Activated CD8-positive, alpha-beta T cell treated with anti-CD3 and anti-CD28 coated beads, Interleukin-2, amount 10 ng/mL, durations not matched to agents 7 days and 5 days (primary cell): Measurements from ENCODE around the gene GALNT10. TPM values are rescaled to one million over a fixed set of nuclear protein-coding genes. Genes with fewer than 3 reads are reported as not detected.

Source experiments
- ATAC-seq: fragments of 150-1000 bp; cut with Tn5 transposase; one replicate; pipeline ENCODE4 v1.10.0; 2021; ENCODE audit warnings: moderate library complexity
- CTCF ChIA-PET: fragments of 350-600 bp; sonication (Branson Sonifier 250); formaldehyde crosslinking; loops from one replicate; lab custom pipeline; 2021; ENCODE audit warnings: antibody characterized with exemption; lab: Charles Lee
- POLR2A ChIA-PET: fragments of 350-600 bp; sonication (Branson Sonifier 250); formaldehyde crosslinking; loops from one replicate; lab custom pipeline; 2021; ENCODE audit warnings: antibody characterized with exemption; lab: Charles Lee
- DNase-seq: peaks from one replicate; pipeline ENCODE4 v3.0.0-alpha.2; 2020
- H3K27ac Mint-ChIP-seq: one replicate; pipeline ENCODE4 v1.8.0; 2021; ENCODE audit warnings: mild to moderate bottlenecking, mixed read lengths
- H3K27me3 Mint-ChIP-seq: one replicate; pipeline ENCODE4 v1.8.0; 2021; ENCODE audit warnings: low read depth, mixed read lengths
- H3K36me3 Mint-ChIP-seq: one replicate; pipeline ENCODE4 v1.8.0; 2021; ENCODE audit warnings: low read depth, mixed read lengths
- H3K4me1 Mint-ChIP-seq: one replicate; pipeline ENCODE4 v1.8.0; 2021; ENCODE audit warnings: low read depth, mixed read lengths
- H3K4me3 Mint-ChIP-seq: one replicate; pipeline ENCODE4 v1.8.0; 2021; ENCODE audit warnings: mild to moderate bottlenecking, mixed read lengths
- H3K9me3 Mint-ChIP-seq: one replicate; pipeline ENCODE4 v1.8.0; 2022; ENCODE audit warnings: mixed read lengths; ENCODE audit not compliant: insufficient read depth
- total RNA-seq, 2 experiments: library from RNA; stranded (reverse); gene quantifications; one replicate each; pipeline ENCODE4 v1.2.3, GENCODE V29; 2021

Gene GALNT10
- total RNA-seq, 2 experiments from 2014 or later, result 21.6 to 23.7 TPM

DNA sequence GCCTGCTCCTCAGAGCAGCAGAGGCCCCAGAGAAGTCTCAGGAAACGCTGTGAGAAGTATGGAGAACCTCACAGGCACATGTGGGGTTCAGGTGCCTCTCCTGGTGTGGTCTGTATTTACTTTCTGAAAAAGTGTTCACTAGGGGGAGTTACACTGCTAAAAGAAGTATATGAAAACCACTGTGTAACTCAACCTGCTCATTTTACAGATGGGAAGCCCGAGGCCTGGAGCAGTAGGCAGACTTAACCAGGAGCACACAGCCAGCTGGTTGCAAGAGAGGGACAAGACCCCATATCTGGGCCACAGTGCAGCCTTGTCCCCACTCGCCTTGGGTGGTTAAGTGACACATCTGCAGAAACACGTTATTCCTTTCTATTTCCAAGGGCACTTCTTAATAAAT lies 142.5 kb downstream of the GALNT10 start:
- CTCF ChIA-PET, result no interaction called here
- ATAC-seq (no peak), DNase-seq (no peak)
- Mint-ChIP-seq H3K9me3 (no peaks in the 10 kb centered on the region), H3K4me3 (no peak overlapping the region), H3K27ac (no peak overlapping the region), H3K36me3 (peaks cover 9% of the 10 kb centered on the region), H3K27me3 (no peaks in the 10 kb centered on the region), H3K4me1 (no peaks in the 10 kb centered on the region)
- POLR2A ChIA-PET, result no interaction called here

DNA sequence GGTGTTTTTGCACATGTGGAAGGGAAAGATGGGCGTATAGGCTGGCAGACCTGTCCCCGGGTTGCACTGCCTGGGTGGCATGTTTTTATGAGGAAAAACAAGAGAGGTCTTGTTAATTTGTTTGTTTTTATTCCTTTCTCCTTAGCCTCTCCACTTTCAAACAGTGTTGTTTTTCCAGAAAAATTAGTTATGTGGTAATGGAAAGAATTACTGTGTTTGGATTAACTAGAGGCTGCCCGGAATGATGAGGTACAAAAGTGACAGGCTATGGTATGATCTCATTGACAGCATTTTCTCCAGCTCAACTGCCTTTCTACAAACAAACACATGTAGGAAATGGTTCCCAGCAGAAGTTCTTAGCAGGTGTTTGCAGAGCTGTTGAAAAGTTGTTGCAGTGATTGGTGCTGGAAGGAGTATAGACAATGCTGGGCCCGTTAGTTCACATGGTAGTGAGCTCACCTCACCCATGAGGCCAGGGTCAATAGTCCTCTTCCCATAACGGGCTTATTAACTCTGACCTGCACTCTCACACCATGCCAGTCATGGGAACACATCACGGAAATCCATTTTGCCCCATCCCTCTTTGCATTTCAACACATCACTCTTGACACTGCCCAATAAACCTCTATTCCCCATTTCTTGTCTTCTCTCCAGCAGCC lies 144.0 kb downstream of the GALNT10 start:
- Mint-ChIP-seq H3K27ac (no peak overlapping the region), H3K4me1 (no peaks in the 10 kb centered on the region), H3K9me3 (no peaks in the 10 kb centered on the region), H3K27me3 (no peaks in the 10 kb centered on the region), H3K36me3 (peaks cover 11% of the 10 kb centered on the region), H3K4me3 (no peak overlapping the region)
- ATAC-seq (no peak), DNase-seq (no peak)
- ChIA-PET POLR2A (interaction anchor here (1.2 kb wide), 1 partner anchor 9 kb away, joined by 4 read pairs; no protein-coding TSS in a partner anchor), CTCF (no interaction called here)

DNA sequence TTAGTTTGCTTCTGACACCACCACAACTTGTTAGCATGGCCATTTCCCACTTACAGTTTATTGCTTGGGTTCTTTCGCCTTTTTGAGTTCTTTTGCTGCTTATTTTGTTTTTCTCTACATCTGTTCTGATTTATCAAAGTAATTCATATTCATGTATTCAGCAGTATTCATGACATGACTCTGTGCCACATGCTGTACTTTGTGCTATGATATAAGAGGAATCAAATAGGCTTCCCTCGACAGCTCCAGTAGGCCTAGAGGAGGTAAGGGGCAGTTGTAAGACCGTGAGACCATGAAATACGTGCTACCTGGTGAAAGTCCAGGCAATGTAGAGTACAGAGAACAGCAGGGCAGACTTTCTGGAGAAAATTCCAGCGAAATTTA lies 144.5 kb downstream of the GALNT10 start:
- ATAC-seq (no peak), DNase-seq (no peak)
- no peaks in the 10 kb centered on the region for H3K27me3 Mint-ChIP-seq
- POLR2A ChIA-PET, result interaction anchor here (1.2 kb wide), 1 partner anchor 9 kb away, joined by 4 read pairs; no protein-coding TSS in a partner anchor
- CTCF ChIA-PET, result no interaction called here
- H3K9me3 Mint-ChIP-seq, result no peaks in the 10 kb centered on the region
- H3K4me1 Mint-ChIP-seq, result no peaks in the 10 kb centered on the region
- no peak overlapping the region for H3K4me3 Mint-ChIP-seq
- H3K36me3 Mint-ChIP-seq, result peaks cover 11% of the 10 kb centered on the region
- H3K27ac Mint-ChIP-seq, result no peak overlapping the region

DNA sequence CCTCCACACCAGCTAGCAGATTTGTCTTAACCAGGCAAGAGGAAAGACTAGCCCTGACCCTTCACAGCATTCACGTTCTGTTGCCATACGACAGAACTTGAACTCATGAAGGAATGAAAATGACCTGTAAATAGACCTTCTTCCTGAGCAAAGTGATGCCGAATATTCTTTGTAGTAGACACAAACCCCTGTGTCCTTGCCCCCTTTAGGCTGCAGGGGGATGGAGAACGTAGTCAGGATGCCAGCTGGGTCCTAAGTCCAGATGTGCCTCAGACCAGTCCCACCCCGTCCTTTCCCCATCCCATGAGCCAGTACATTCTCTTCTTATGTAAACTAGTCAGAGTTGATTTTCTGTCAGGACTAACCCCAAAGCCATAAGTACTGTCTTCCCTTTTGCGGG lies 151.1 kb downstream of the GALNT10 start:
- ATAC-seq, result no peak
- DNase-seq, result no peak
- Mint-ChIP-seq H3K36me3 (peaks cover 8% of the 10 kb centered on the region), H3K4me1 (no peaks in the 10 kb centered on the region), H3K27ac (no peak overlapping the region), H3K4me3 (no peak overlapping the region), H3K27me3 (no peaks in the 10 kb centered on the region), H3K9me3 (no peaks in the 10 kb centered on the region)
- CTCF ChIA-PET, result no interaction called here
- POLR2A ChIA-PET, result no interaction called here

DNA sequence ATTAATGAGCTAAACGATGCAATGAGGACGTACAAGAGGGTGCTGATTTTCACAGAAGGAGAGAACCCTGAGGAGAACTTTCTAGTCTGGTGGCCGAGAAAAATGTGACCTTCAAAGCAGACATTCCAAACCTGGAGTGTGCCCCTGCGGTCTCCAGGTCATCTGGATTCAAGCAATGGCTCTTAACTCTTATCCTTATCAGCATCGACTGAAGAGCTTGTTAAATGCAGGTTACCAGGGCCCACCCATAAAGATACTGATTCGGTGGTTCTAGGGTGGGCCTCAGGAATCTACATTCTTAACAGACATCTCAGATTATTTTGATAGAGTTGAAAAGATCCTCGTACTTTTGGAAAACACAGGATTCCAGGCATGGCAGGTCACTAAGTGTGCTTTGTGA lies 151.7 kb downstream of the GALNT10 start:
- Mint-ChIP-seq H3K27me3 (no peaks in the 10 kb centered on the region), H3K27ac (no peak overlapping the region), H3K4me3 (no peak overlapping the region), H3K36me3 (peaks cover 8% of the 10 kb centered on the region), H3K9me3 (no peaks in the 10 kb centered on the region), H3K4me1 (no peaks in the 10 kb centered on the region)
- no peak for DNase-seq
- ChIA-PET POLR2A (no interaction called here), CTCF (interaction anchor here (1.4 kb wide), 2 partner anchors 270 to 377 kb away, joined by 3 to 4 read pairs; no protein-coding TSS in a partner anchor)
- ATAC-seq, result no peak

DNA sequence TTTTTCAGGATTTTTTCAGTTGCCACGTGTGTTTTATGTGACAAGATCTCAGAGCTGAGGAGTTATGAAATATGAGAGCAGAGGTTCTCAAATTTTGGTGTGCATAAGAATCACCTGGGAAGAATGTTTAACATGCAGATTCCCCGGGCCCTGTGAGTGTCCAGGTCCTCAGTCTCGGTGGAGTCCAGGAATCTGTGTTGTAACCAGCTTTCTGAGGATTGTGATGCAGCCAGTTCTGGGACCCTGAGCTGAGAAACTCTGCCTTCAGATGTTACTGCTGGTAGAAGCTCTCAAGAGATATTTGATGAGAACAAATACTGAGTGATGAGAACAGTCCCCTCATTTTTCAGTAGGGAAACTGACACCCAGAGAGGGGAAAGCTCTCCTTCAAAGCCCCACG lies 152.4 kb downstream of the GALNT10 start:
- Mint-ChIP-seq H3K27ac (no peak overlapping the region), H3K4me1 (no peaks in the 10 kb centered on the region), H3K27me3 (no peaks in the 10 kb centered on the region), H3K4me3 (no peak overlapping the region), H3K9me3 (no peaks in the 10 kb centered on the region), H3K36me3 (peaks cover 2% of the 10 kb centered on the region)
- ChIA-PET CTCF (interaction anchor here (1.4 kb wide), 2 partner anchors 270 to 378 kb away, joined by 3 to 4 read pairs; no protein-coding TSS in a partner anchor), POLR2A (interaction anchor here (1.7 kb wide), 1 partner anchor 9 kb away, joined by 4 read pairs; no protein-coding TSS in a partner anchor)
- DNase-seq (no peak), ATAC-seq (no peak)

DNA sequence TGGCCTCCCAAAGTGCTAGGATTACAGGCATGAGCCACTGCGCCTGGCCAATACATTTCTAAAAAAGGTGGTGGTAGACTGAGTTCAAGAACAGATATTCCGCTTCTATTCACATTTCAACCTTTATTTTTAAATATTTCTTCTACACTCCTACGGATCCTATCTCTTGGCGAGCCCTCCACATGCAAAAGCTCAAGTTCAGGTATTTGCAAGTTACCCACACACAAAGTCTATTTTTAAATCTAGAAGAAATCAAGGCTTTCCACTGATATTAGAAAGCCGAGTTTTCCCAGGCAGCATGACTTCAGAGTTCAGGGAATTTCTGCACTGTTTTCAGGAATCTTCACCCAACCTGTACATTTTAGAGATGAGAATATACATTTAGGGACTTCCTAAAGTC lies 153.9 kb downstream of the GALNT10 start:
- ATAC-seq, result no peak
- H3K9me3 Mint-ChIP-seq, result no peaks in the 10 kb centered on the region
- H3K27ac Mint-ChIP-seq, result no peak overlapping the region
- no peak overlapping the region for H3K4me3 Mint-ChIP-seq
- no peaks in the 10 kb centered on the region for H3K36me3 Mint-ChIP-seq
- POLR2A ChIA-PET, result interaction anchor here (0.6 to 1.7 kb wide), 2 partner anchors 10 to 32 kb away, joined by 3 to 4 read pairs; no protein-coding TSS in a partner anchor
- CTCF ChIA-PET, result no interaction called here
- no peaks in the 10 kb centered on the region for H3K27me3 Mint-ChIP-seq
- DNase-seq, result no peak
- H3K4me1 Mint-ChIP-seq, result peaks cover 2% of the 10 kb centered on the region

DNA sequence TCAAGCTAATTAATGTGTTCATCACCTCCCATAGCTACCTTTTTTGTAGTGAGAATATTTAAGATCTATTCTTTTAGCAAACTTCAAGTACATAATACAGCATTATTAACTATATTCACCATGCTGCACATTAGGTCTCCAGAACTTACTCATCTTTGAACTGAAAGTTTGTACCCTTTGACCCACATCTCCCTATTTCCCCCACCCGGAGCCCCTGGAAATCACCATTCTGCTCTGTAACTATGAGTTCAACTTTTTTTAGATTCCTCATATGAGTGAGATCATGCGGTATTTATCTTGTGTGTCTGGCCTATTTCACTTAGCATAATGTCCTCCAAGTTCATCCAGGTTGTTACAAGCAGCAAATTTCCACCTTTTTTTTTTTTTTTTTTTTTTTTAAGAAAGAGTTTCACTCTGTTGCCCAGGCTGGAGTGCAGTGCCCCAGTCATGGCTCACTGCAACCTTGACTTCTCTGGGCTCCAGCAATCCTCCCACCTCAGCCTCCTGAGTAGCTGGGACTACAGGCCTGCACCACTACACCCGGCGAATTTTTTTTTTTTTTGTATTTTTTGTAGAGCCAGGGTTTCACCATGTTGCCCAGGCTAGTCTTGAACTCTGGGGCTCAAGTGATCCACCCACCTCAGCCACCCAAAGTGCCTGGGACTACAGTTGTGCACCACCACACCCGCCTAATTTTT lies 154.9 kb downstream of the GALNT10 start:
- DNase-seq (no peak), ATAC-seq (no peak)
- peaks cover 3% of the 10 kb centered on the region for H3K4me1 Mint-ChIP-seq
- H3K9me3 Mint-ChIP-seq, result no peaks in the 10 kb centered on the region
- ChIA-PET CTCF (no interaction called here), POLR2A (interaction anchor here (0.6 kb wide), 1 partner anchor 33 kb away, joined by 3 read pairs; no protein-coding TSS in a partner anchor)
- H3K27ac Mint-ChIP-seq, result no peak overlapping the region
- H3K36me3 Mint-ChIP-seq, result no peaks in the 10 kb centered on the region
- H3K27me3 Mint-ChIP-seq, result no peaks in the 10 kb centered on the region
- no peak overlapping the region for H3K4me3 Mint-ChIP-seq

DNA sequence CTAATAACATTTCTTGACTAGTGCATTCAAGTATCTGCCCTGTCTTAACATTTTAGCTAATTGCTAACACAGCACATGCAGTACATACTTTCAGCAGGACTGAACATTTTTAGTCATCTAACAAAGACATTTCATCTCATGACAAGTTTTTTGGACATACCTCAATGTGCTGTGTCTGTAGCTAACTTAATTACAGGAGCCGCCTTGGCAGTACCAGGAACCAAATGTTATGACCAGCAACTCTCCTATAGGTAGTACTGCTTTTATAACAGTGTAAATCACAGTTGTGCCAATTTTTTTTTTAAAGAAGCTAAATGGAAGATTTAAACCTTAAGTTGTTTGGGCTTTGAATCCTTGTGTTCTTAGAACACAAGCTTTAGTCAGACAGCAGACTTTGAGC lies 155.9 kb downstream of the GALNT10 start:
- H3K27ac Mint-ChIP-seq, result no peak overlapping the region
- CTCF ChIA-PET, result no interaction called here
- H3K27me3 Mint-ChIP-seq, result no peaks in the 10 kb centered on the region
- ATAC-seq, result no peak
- POLR2A ChIA-PET, result no interaction called here
- H3K36me3 Mint-ChIP-seq, result no peaks in the 10 kb centered on the region
- H3K9me3 Mint-ChIP-seq, result no peaks in the 10 kb centered on the region
- peaks cover 7% of the 10 kb centered on the region for H3K4me1 Mint-ChIP-seq
- no peak for DNase-seq
- no peak overlapping the region for H3K4me3 Mint-ChIP-seq

DNA sequence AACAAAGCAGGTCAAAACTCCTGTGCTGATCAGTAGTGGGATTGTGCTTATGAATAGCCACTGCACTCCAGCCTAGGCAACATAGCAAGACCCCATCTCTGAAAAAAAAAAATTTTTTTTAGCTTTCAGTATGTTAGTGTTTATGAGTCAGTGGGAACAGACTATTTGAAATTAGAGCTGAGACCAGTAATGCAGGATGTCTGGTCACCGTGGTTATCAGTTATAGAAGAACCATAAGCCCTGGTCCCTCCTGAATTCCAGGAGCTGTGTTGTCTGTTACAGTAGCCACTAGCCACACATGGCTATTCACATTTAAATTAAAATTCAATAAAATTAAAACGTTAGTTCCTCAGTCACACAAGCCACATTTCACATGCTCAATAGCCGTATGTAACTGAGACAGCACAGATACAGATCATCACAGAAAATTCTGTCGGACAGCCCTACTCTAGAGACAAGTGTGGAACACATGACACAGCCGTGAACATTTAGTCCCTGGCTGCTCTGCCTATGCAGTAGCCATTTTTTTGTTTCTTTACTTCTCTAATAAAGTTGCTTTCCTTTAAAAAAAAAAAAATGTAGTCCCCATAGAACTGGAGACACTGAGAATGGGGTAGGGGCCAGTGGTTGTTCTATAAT lies 159.2 kb downstream of the GALNT10 start:
- H3K4me3 Mint-ChIP-seq, result no peak overlapping the region
- DNase-seq, result no peak
- H3K27ac Mint-ChIP-seq, result no peak overlapping the region
- ChIA-PET CTCF (no interaction called here), POLR2A (no interaction called here)
- H3K4me1 Mint-ChIP-seq, result peaks cover 13% of the 10 kb centered on the region
- no peak for ATAC-seq
- no peaks in the 10 kb centered on the region for H3K36me3 Mint-ChIP-seq
- no peaks in the 10 kb centered on the region for H3K27me3 Mint-ChIP-seq
- no peaks in the 10 kb centered on the region for H3K9me3 Mint-ChIP-seq

DNA sequence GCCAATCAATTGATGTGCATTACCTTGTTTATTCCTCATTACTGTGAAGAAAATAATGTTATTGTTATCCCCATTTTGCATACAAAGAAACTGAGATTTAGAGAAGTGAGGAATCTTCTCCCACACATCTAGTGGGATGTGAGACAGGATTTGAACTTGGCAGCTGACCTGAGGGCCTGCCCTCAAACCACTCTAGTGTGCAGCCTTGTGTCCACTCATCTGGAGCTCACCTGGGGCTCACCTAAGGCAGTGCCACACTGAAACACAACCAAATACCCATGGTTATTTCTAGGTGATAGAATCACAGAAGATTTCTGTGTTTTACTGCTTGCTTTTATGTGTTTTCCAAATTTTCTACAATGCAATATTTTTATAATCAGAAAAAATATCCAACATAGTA lies 160.6 kb downstream of the GALNT10 start:
- Mint-ChIP-seq H3K36me3 (no peaks in the 10 kb centered on the region), H3K9me3 (no peaks in the 10 kb centered on the region), H3K27ac (no peak overlapping the region), H3K4me3 (no peak overlapping the region), H3K4me1 (peaks cover 22% of the 10 kb centered on the region), H3K27me3 (no peaks in the 10 kb centered on the region)
- ATAC-seq, result no peak
- ChIA-PET POLR2A (no interaction called here), CTCF (no interaction called here)
- DNase-seq, result no peak

DNA sequence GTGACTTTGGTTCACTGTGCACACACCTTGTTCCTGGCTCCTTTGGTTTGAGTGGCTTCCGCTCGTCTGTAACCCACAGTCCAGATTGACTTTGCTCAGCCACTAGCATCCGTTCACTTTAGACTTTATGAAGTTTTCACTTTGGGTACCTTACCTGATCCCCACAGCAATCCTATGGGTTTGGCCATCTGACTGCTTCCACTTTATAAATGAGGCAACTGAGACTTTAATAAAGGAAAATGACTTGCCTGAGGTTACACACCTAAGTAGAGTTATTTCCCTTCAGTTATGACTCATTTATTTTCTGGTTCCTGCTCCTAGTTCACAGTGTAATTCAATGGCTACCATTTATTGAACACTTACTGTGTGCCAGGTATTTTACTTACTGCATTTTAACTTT lies 161.0 kb downstream of the GALNT10 start:
- Mint-ChIP-seq H3K36me3 (no peaks in the 10 kb centered on the region), H3K27ac (no peak overlapping the region), H3K9me3 (no peaks in the 10 kb centered on the region), H3K27me3 (no peaks in the 10 kb centered on the region), H3K4me1 (peaks cover 23% of the 10 kb centered on the region), H3K4me3 (no peak overlapping the region)
- no peak for DNase-seq
- POLR2A ChIA-PET, result no interaction called here
- CTCF ChIA-PET, result no interaction called here
- ATAC-seq, result no peak
